Left ventricle myocardium inferior (tissue), 1 donor: ENCODE results near the gene NDUFAF2. TPM values are rescaled to one million over a fixed set of nuclear protein-coding genes. Genes with fewer than 3 reads are reported as not detected.

ENCODE experiments used
- DNase-seq: peaks from one replicate; pipeline ENCODE4 v3.0.0-alpha.2; 2020
- H3K27ac ChIP-seq: fragments of 200-600 bp; replicated peaks from 2 replicates; pipeline ENCODE4 v1.8.0; 2021
- H3K27me3 ChIP-seq: fragments of 200-600 bp; 2 replicates; pipeline ENCODE4 v1.8.0; 2021; ENCODE audit warnings: low read depth
- H3K36me3 ChIP-seq: fragments of 200-600 bp; 2 replicates; pipeline ENCODE4 v1.8.0; 2021
- H3K4me1 ChIP-seq: fragments of 200-600 bp; 2 replicates; pipeline ENCODE4 v1.8.0; 2021
- H3K4me3 ChIP-seq: fragments of 200-600 bp; 2 replicates; pipeline ENCODE4 v1.8.0; 2021; ENCODE audit warnings: mild to moderate bottlenecking, moderate library complexity
- H3K9me3 ChIP-seq: fragments of 200-600 bp; replicated peaks from 2 replicates; pipeline ENCODE4 v1.8.0; 2021
- CTCF ChIP-seq: fragments of 200-600 bp; IDR thresholded peaks from 2 replicates; pipeline ENCODE4 v1.8.0; 2021; ENCODE audit warnings: antibody characterized with exemption, mild to moderate bottlenecking, borderline replicate concordance
- intact Hi-C: fragments of 100-400 bp; cut with micrococcal nuclease; formaldehyde crosslinking; loops from one replicate; pipeline ENCODE4 v1.11.0; 2022
- total RNA-seq: library from RNA; stranded (reverse); fragmentation: NEBNext Ultra II Directional; extraction: Animal tissue kit (Norgen Biotek cat#: 25700); gene quantifications from one replicate; pipeline ENCODE4 v1.2.1, GENCODE V29; 2021
- donor health status: DM: no; HTN: yes; CAD: no; lungs with severe emphysema.

Gene NDUFAF2
- total RNA-seq, 1 donor from 2014 or later = 37.6 TPM

GRCh38 chr5:61198606-61199005 is 253.6 kb downstream of the NDUFAF2 start:
- Histone ChIP-seq H3K27me3 (no peaks in the 10 kb centered on the region), H3K4me1 (no peaks in the 10 kb centered on the region), H3K27ac (no peak overlapping the region), H3K4me3 (no peak overlapping the region), H3K36me3 (no peaks in the 10 kb centered on the region), H3K9me3 (peaks cover 18% of the 10 kb centered on the region)
- intact Hi-C loops = no loop called here
- TF ChIP-seq CTCF = no peak
- no peak for DNase-seq

GRCh38 chr5:61200582-61201155 is 255.7 kb downstream of the NDUFAF2 start:
- Histone ChIP-seq H3K27me3 (no peaks in the 10 kb centered on the region), H3K4me1 (no peaks in the 10 kb centered on the region), H3K36me3 (no peaks in the 10 kb centered on the region), H3K9me3 (peaks cover 18% of the 10 kb centered on the region), H3K4me3 (no peak overlapping the region), H3K27ac (no peak overlapping the region)
- intact Hi-C loops = no loop called here
- DNase-seq = no peak
- TF ChIP-seq CTCF = no peak

- Histone ChIP-seq H3K27ac (no peak overlapping the region), H3K4me1 (no peaks in the 10 kb centered on the region), H3K4me3 (no peak overlapping the region), H3K36me3 (no peaks in the 10 kb centered on the region), H3K9me3 (peaks cover 23% of the 10 kb centered on the region), H3K27me3 (no peaks in the 10 kb centered on the region)
- no peak for DNase-seq
- TF ChIP-seq CTCF = no peak
- intact Hi-C loops = no loop called here
Observed at GRCh38 chr5:61202213-61202612, 257.2 kb downstream of the NDUFAF2 start.

Other genes with a start within 250 kb of the NDUFAF2 start
- gene DEPDC1B, start 245.0 kb upstream of the NDUFAF2 start, total RNA-seq = 0.30 TPM
- gene ELOVL7, start 100.9 kb upstream of the NDUFAF2 start, total RNA-seq = 0.19 TPM
- gene ERCC8, start 135 bp upstream of the NDUFAF2 start, total RNA-seq = 5.9 TPM
- 23.3 TPM for gene SMIM15, start 217.3 kb downstream of the NDUFAF2 start, total RNA-seq